Skin epidermis (tissue), 12 donors: ENCODE measurements around the gene OCEL1.

Source experiments
- H3K27ac ChIP-seq, 21 experiments: fragments of 200-600 bp; sonication (generic) in 11 of 21; one replicate each; pipeline ENCODE4 v1.5.0; 2020; ENCODE audit warnings: mild to moderate bottlenecking in 3 of 21, inconsistent platforms in 2 of 21, moderate library complexity in 2 of 21
- H3K4me3 ChIP-seq, 7 experiments: fragments of 200-600 bp; sonication (generic) in 2 of 7; one replicate each; pipeline ENCODE4 v1.5.0; 2020; ENCODE audit warnings: inconsistent platforms in 2 of 7, mild to moderate bottlenecking in 2 of 7, moderate library complexity in 1 of 7

OCEL1 gene

GRCh38 chr19:17209126-17210036 lies 16.6 kb upstream of the OCEL1 start:
- H3K4me3 ChIP-seq: no peak overlapping the region
- no peak overlapping the region for H3K27ac ChIP-seq

GRCh38 chr19:17210296-17210695 lies 15.7 kb upstream of the OCEL1 start:
- H3K4me3 ChIP-seq: no peak overlapping the region
- no peak overlapping the region for H3K27ac ChIP-seq

GRCh38 chr19:17211547-17212446 lies 14.2 kb upstream of the OCEL1 start:
- Histone ChIP-seq H3K4me3 (no peak overlapping the region), H3K27ac (no peak overlapping the region)

GRCh38 chr19:17213334-17213733 lies 12.7 kb upstream of the OCEL1 start:
- no peak overlapping the region for H3K4me3 ChIP-seq
- no peak overlapping the region for H3K27ac ChIP-seq

- Histone ChIP-seq H3K4me3 (peak overlapping the region; percentile 47 to 68 (median 55)), H3K27ac (peak overlapping the region; percentile 67 to 98 (median 94))
Measured at GRCh38 chr19:17214508-17215126, 11.4 kb upstream of the OCEL1 start.

- Histone ChIP-seq H3K4me3 (peak within 1 kb of the TSS; percentile 47 to 68 (median 55)), H3K27ac (peak within 1 kb of the TSS; percentile 67 to 98 (median 94))
Measured at GRCh38 chr19:17215127-17215971, 10.7 kb upstream of the OCEL1 start, which contains the start of gene USE1. USE1 (plus strand) TSS chr19:17215357; CDS start chr19:17215406, 49 bp downstream.

GRCh38 chr19:17216058-17216670 lies 9.9 kb upstream of the OCEL1 start:
- peak overlapping the region in 5 of 7 experiments; percentile 51 to 68 (median 60) for H3K4me3 ChIP-seq
- peak overlapping the region in 8 of 21 experiments; percentile 89 to 97 (median 94) for H3K27ac ChIP-seq

- H3K4me3 ChIP-seq: no peak overlapping the region
Measured at GRCh38 chr19:17219286-17219685, 6.7 kb upstream of the OCEL1 start.

GRCh38 chr19:17220207-17220758 lies 5.7 kb upstream of the OCEL1 start:
- no peak overlapping the region for H3K4me3 ChIP-seq
- no peak overlapping the region for H3K27ac ChIP-seq

More at GRCh38 chr19:17219286-17219685, 6.7 kb upstream of the OCEL1 start:
- no peak overlapping the region for H3K27ac ChIP-seq

- Histone ChIP-seq H3K4me3 (no peak overlapping the region), H3K27ac (no peak overlapping the region)
Measured at GRCh38 chr19:17225053-17225452, 973 bp upstream of the OCEL1 start.

GRCh38 chr19:17227798-17228367 lies 1.9 kb downstream of the OCEL1 start:
- Histone ChIP-seq H3K27ac (no peak overlapping the region), H3K4me3 (no peak overlapping the region)

GRCh38 chr19:17229890-17230289 lies 3.9 kb downstream of the OCEL1 start:
- no peak overlapping the region for H3K27ac ChIP-seq
- no peak overlapping the region for H3K4me3 ChIP-seq

- no peak overlapping the region for H3K4me3 ChIP-seq
- H3K27ac ChIP-seq: no peak overlapping the region
Measured at GRCh38 chr19:17232258-17232657, 6.2 kb downstream of the OCEL1 start.

- H3K4me3 ChIP-seq: peak overlapping the region; percentile 43 to 50 (median 46)
- peak overlapping the region in 16 of 21 experiments; percentile 2 to 78 (median 54) for H3K27ac ChIP-seq
Measured at GRCh38 chr19:17234911-17235299, 8.9 kb downstream of the OCEL1 start.

GRCh38 chr19:17235300-17235970 lies 9.4 kb downstream of the OCEL1 start:
- H3K4me3 ChIP-seq: peak overlapping the region; percentile 43 to 50 (median 46)
- H3K27ac ChIP-seq: peak overlapping the region in 19 of 21 experiments; percentile 2 to 78 (median 56)

- Histone ChIP-seq H3K4me3 (peak overlapping the region; percentile 43 to 50 (median 46)), H3K27ac (peak overlapping the region in 17 of 21 experiments; percentile 2 to 78 (median 58))
Measured at GRCh38 chr19:17235971-17236777, 10.1 kb downstream of the OCEL1 start.
